Dedifferentiated amniotic fluid mesenchymal stem cell (primary cell): Measurements from ENCODE around the gene SRGAP2B.
"Not testable (repeated sequence)": the region's sequence is repeated elsewhere in the genome, so short reads cannot be mapped to it uniquely, and the experiment has no call there.

ENCODE experiments used
- DNase-seq: peaks from one replicate; pipeline ENCODE4 v3.0.0-alpha.2; 2016; ENCODE audit errors: extremely low spot score

SRGAP2B gene

GRCh38 chr1:145045571-145046273, 49.4 kb downstream of the SRGAP2B start:
- DNase-seq = not testable (repeated sequence)

- not testable (repeated sequence) for DNase-seq
Observed at GRCh38 chr1:145041519-145041918, 53.6 kb downstream of the SRGAP2B start.

- not testable (repeated sequence) for DNase-seq
Observed at GRCh38 chr1:145036019-145036418, 59.1 kb downstream of the SRGAP2B start.

- DNase-seq = not testable (repeated sequence)
Observed at GRCh38 chr1:145033523-145033922, 61.6 kb downstream of the SRGAP2B start.

GRCh38 chr1:145027251-145027650, 67.9 kb downstream of the SRGAP2B start:
- DNase-seq = not testable (repeated sequence)

GRCh38 chr1:145025286-145025685, 69.8 kb downstream of the SRGAP2B start:
- not testable (repeated sequence) for DNase-seq

- DNase-seq = peak; percentile 3
Observed at GRCh38 chr1:145022259-145022658, 72.9 kb downstream of the SRGAP2B start.

- DNase-seq = not testable (repeated sequence)
Observed at GRCh38 chr1:145021749-145022148, 73.4 kb downstream of the SRGAP2B start.

- DNase-seq = not testable (repeated sequence)
Observed at GRCh38 chr1:145019709-145020108, 75.4 kb downstream of the SRGAP2B start.

GRCh38 chr1:145017725-145018124, 77.4 kb downstream of the SRGAP2B start:
- not testable (repeated sequence) for DNase-seq

- DNase-seq = not testable (repeated sequence)
Observed at GRCh38 chr1:145016492-145016862, 78.7 kb downstream of the SRGAP2B start.

GRCh38 chr1:145015744-145016491, 79.2 kb downstream of the SRGAP2B start:
- not testable (repeated sequence) for DNase-seq

- DNase-seq = not testable (repeated sequence)
Observed at GRCh38 chr1:145013353-145013752, 81.8 kb downstream of the SRGAP2B start.

- DNase-seq = not testable (repeated sequence)
Observed at GRCh38 chr1:145011811-145012210, 83.3 kb downstream of the SRGAP2B start.

- not testable (repeated sequence) for DNase-seq
Observed at GRCh38 chr1:145010580-145010979, 84.5 kb downstream of the SRGAP2B start.

- not testable (repeated sequence) for DNase-seq
Observed at GRCh38 chr1:145009928-145010327, 85.2 kb downstream of the SRGAP2B start.

GRCh38 chr1:145008388-145008787, 86.7 kb downstream of the SRGAP2B start:
- DNase-seq = not testable (repeated sequence)

GRCh38 chr1:145005142-145005541, 90.0 kb downstream of the SRGAP2B start:
- DNase-seq = not testable (repeated sequence)

GRCh38 chr1:145001381-145001780, 93.7 kb downstream of the SRGAP2B start:
- DNase-seq = not testable (repeated sequence)

GRCh38 chr1:145000743-145001326, 94.3 kb downstream of the SRGAP2B start:
- not testable (repeated sequence) for DNase-seq

- not testable (repeated sequence) for DNase-seq
Observed at GRCh38 chr1:145000074-145000742, 94.9 kb downstream of the SRGAP2B start.

GRCh38 chr1:144998981-144999273, 96.2 kb downstream of the SRGAP2B start:
- DNase-seq = not testable (repeated sequence)
